Measurements from ENCODE around the gene DIAPH3. TPM values are rescaled to one million over a fixed set of nuclear protein-coding genes. Genes with fewer than 3 reads are reported as not detected.
"Not testable (repeated sequence)": the region's sequence is repeated elsewhere in the genome, so short reads cannot be mapped to it uniquely, and the experiment has no call there.

Gene DIAPH3
- total and polyA plus RNA-seq, 2 of the 8 experiments (the other 6 are each of a cell fraction or from before 2014, with no cell fraction given) = 8.0 to 30.8 TPM

DNA sequence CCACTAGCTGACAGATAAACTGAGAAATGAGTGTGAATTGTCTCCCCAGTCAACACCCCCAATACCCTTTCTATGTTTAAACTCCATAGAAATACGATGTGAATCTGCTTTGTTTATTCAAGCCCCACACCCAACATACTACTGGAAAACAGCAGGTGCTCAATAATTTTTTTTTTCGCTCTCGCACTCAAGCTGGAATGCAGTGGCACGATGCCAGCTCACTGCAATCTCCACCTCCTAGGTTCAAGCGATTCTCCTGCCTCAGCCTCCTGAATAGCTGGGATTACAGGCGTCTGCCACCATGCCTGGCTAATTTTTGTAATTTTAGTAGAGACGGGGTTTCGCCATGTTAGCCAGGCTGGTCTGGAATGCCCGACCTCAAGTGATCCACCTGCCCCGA is 123.1 kb downstream of the DIAPH3 start:
- H2AFZ ChIP-seq (ENCODE audit: low read length); H3K9me3 ChIP-seq (ENCODE audit: insufficient read depth in 2 of 2, low read depth in 1 of 2, low read length in 1 of 2); H3K4me1 ChIP-seq (replicated peaks in 1 of 4; ENCODE audit: control insufficient read depth in 3 of 4, insufficient read depth in 4 of 4, low read length in 3 of 4); DNase-seq (ENCODE audit: low read depth in 1 of 2, low spot score in 2 of 2); CTCF ChIA-PET (ENCODE audit: partially characterized antibody); H4K91ac ChIP-seq (replicated peaks; ENCODE audit: insufficient read length, low read length); H3K4me3 ChIP-seq (ENCODE audit: extremely low read depth in 1 of 4, insufficient read depth in 2 of 4, low read depth in 3 of 4, low read length in 4 of 4); H3K56ac ChIP-seq (replicated peaks; ENCODE audit: insufficient read length, low read depth, low read length); H4K8ac ChIP-seq (ENCODE audit: extremely low read depth, insufficient read depth, low read length); H2BK120ac ChIP-seq (replicated peaks; ENCODE audit: low read depth, low read length); H2BK12ac ChIP-seq (ENCODE audit: low read depth, low read length); H4K5ac ChIP-seq (ENCODE audit: insufficient read length, low read depth, low read length); H3K36me3 ChIP-seq (ENCODE audit: control insufficient read depth in 2 of 4, insufficient read depth in 4 of 4, low read length in 3 of 4); H3K23me2 ChIP-seq (ENCODE audit: low read depth, low read length); FAIRE-seq; H4K20me1 ChIP-seq (replicated peaks in 1 of 2; ENCODE audit: control insufficient read depth in 1 of 2, insufficient read depth in 2 of 2, low read length in 2 of 2); H2AK5ac ChIP-seq (ENCODE audit: low read depth, low read length); H3K27me3 ChIP-seq (replicated peaks in 1 of 4; ENCODE audit: control insufficient read depth in 3 of 4, extremely low read depth in 1 of 4, insufficient read depth in 3 of 4, low read length in 3 of 4); H3K27ac ChIP-seq (ENCODE audit: low read depth, low read length); H3K14ac ChIP-seq (ENCODE audit: insufficient read length); H2BK20ac ChIP-seq (ENCODE audit: low read length); H3K18ac ChIP-seq (ENCODE audit: extremely low read depth, low read length); POLR2A ChIA-PET (ENCODE audit: partially characterized antibody); H2BK5ac ChIP-seq (ENCODE audit: low read depth, low read length); H3K9ac ChIP-seq (replicated peaks in 1 of 4; ENCODE audit: extremely low read depth in 1 of 4, low read depth in 3 of 4, low read length in 3 of 4); H3K23ac ChIP-seq (ENCODE audit: insufficient read length); H3K4me2 ChIP-seq (ENCODE audit: insufficient read depth in 1 of 2, low read depth in 2 of 2, low read length in 2 of 2); H3K79me1 ChIP-seq (ENCODE audit: low read depth, low read length); H3K79me2 ChIP-seq (ENCODE audit: control insufficient read depth in 1 of 2, insufficient read depth in 2 of 2, low read length in 2 of 2); H2BK15ac ChIP-seq (ENCODE audit: low read length); H3K4ac ChIP-seq (replicated peaks; ENCODE audit: insufficient read length, low read depth, low read length): not testable (repeated sequence)
- WGBS, 2 experiments (ENCODE audit: extremely low coverage in 1 of 2, insufficient coverage in 1 of 2, insufficient read length in 1 of 2, insufficient replicate concordance in 2 of 2, low coverage in 1 of 2, low lambda C conversion rate in 2 of 2, missing lambda C conversion rate in 1 of 2) = 92% methylated on average over 10 of the region's 10 CpGs; no CpG with 5 or more reads in 1 of the 2 experiments

Measured in H1 (cell line).